ENCODE measurements around the gene MYO9A. TPM values are rescaled to one million over a fixed set of nuclear protein-coding genes. Genes with fewer than 3 reads are reported as not detected.
"Not testable (repeated sequence)": the region's sequence is repeated elsewhere in the genome, so short reads cannot be mapped to it uniquely, and the experiment has no call there.

MYO9A gene
- total RNA-seq, 1 experiment from 2014 or later: 19.6 TPM

GRCh38 chr15:72044956-72045355 is 73.0 kb downstream of the MYO9A start:
- DNase-seq (ENCODE audit: extremely low read depth, low read depth): no peak

- DNase-seq (ENCODE audit: extremely low read depth, low read depth): no peak
Measured at GRCh38 chr15:72042865-72043264, 75.1 kb downstream of the MYO9A start.

- no peak for DNase-seq (ENCODE audit: extremely low read depth, low read depth)
Measured at GRCh38 chr15:72042054-72042453, 75.9 kb downstream of the MYO9A start.

- DNase-seq (ENCODE audit: extremely low read depth, low read depth): no peak
Measured at GRCh38 chr15:72037321-72037720, 80.6 kb downstream of the MYO9A start.

GRCh38 chr15:72034859-72035650 is 82.9 kb downstream of the MYO9A start:
- no peak for DNase-seq (ENCODE audit: extremely low read depth, low read depth)

GRCh38 chr15:72034351-72034750 is 83.6 kb downstream of the MYO9A start:
- no peak for DNase-seq (ENCODE audit: extremely low read depth, low read depth)

GRCh38 chr15:72033711-72034110 is 84.2 kb downstream of the MYO9A start:
- DNase-seq (ENCODE audit: extremely low read depth, low read depth): no peak

GRCh38 chr15:72033285-72033684 is 84.7 kb downstream of the MYO9A start:
- no peak for DNase-seq (ENCODE audit: extremely low read depth, low read depth)

- no peak for DNase-seq (ENCODE audit: extremely low read depth, low read depth)
Measured at GRCh38 chr15:72021604-72022003, 96.3 kb downstream of the MYO9A start.

GRCh38 chr15:72020799-72021198 is 97.2 kb downstream of the MYO9A start:
- no peak for DNase-seq (ENCODE audit: extremely low read depth, low read depth)

- not testable (repeated sequence) for DNase-seq (ENCODE audit: extremely low read depth, low read depth)
Measured at GRCh38 chr15:72014555-72014954, 103.4 kb downstream of the MYO9A start.

GRCh38 chr15:72013703-72014102 is 104.2 kb downstream of the MYO9A start:
- no peak for DNase-seq (ENCODE audit: extremely low read depth, low read depth)

GRCh38 chr15:72011302-72011942 is 106.5 kb downstream of the MYO9A start:
- no peak for DNase-seq (ENCODE audit: extremely low read depth, low read depth)

- DNase-seq (ENCODE audit: extremely low read depth, low read depth): no peak
Measured at GRCh38 chr15:72009222-72009621, 108.7 kb downstream of the MYO9A start.

GRCh38 chr15:72006382-72006781 is 111.6 kb downstream of the MYO9A start:
- no peak for DNase-seq (ENCODE audit: extremely low read depth, low read depth)

GRCh38 chr15:72005483-72005882 is 112.5 kb downstream of the MYO9A start:
- no peak for DNase-seq (ENCODE audit: extremely low read depth, low read depth)

- DNase-seq (ENCODE audit: extremely low read depth, low read depth): no peak
Measured at GRCh38 chr15:71999807-72000206, 118.1 kb downstream of the MYO9A start.

GRCh38 chr15:71998717-71999116 is 119.2 kb downstream of the MYO9A start:
- DNase-seq (ENCODE audit: extremely low read depth, low read depth): not testable (repeated sequence)

- no peak for DNase-seq (ENCODE audit: extremely low read depth, low read depth)
Measured at GRCh38 chr15:71997691-71998090, 120.3 kb downstream of the MYO9A start.

- DNase-seq (ENCODE audit: extremely low read depth, low read depth): no peak
Measured at GRCh38 chr15:71975816-71976150, 142.2 kb downstream of the MYO9A start.

- DNase-seq (ENCODE audit: extremely low read depth, low read depth): no peak
Measured at GRCh38 chr15:71974211-71974610, 143.7 kb downstream of the MYO9A start.

- DNase-seq (ENCODE audit: extremely low read depth, low read depth): no peak
Measured at GRCh38 chr15:71973366-71973765, 144.6 kb downstream of the MYO9A start.
